Measurements from ENCODE around the gene ST6GALNAC1.
"Not testable (repeated sequence)": the region's sequence is repeated elsewhere in the genome, so short reads cannot be mapped to it uniquely, and the experiment has no call there.

The ST6GALNAC1 gene

GRCh38 chr17:76640550-76641380 is 2.8 kb downstream of the ST6GALNAC1 start:
- peak; percentile 14 for DNase-seq

- DNase-seq, result no peak
Observed at GRCh38 chr17:76638263-76638662, 5.3 kb downstream of the ST6GALNAC1 start.

- DNase-seq, result not testable (repeated sequence)
Observed at GRCh38 chr17:76636486-76637206, 6.9 kb downstream of the ST6GALNAC1 start.

GRCh38 chr17:76635659-76636360 is 7.7 kb downstream of the ST6GALNAC1 start:
- DNase-seq, result no peak

- no peak for DNase-seq
Observed at GRCh38 chr17:76635039-76635438, 8.5 kb downstream of the ST6GALNAC1 start.

GRCh38 chr17:76633628-76634328 is 9.8 kb downstream of the ST6GALNAC1 start:
- DNase-seq, result no peak

- peak; percentile 43 for DNase-seq
Observed at GRCh38 chr17:76631821-76632565, 11.6 kb downstream of the ST6GALNAC1 start.

GRCh38 chr17:76630151-76630550 is 13.4 kb downstream of the ST6GALNAC1 start:
- DNase-seq, result no peak

- DNase-seq, result no peak
Observed at GRCh38 chr17:76627510-76627909, 16.0 kb downstream of the ST6GALNAC1 start.

- no peak for DNase-seq
Observed at GRCh38 chr17:76626442-76626841, 17.1 kb downstream of the ST6GALNAC1 start.

- no peak for DNase-seq
Observed at GRCh38 chr17:76625496-76625895, 18.1 kb downstream of the ST6GALNAC1 start.

- peak; percentile 62 for DNase-seq
Observed at GRCh38 chr17:76623271-76624146, 20.0 kb downstream of the ST6GALNAC1 start.

- DNase-seq, result no peak
Observed at GRCh38 chr17:76617838-76618237, 25.7 kb downstream of the ST6GALNAC1 start.

GRCh38 chr17:76614912-76615617 is 28.5 kb downstream of the ST6GALNAC1 start:
- no peak for DNase-seq

- not testable (repeated sequence) for DNase-seq
Observed at GRCh38 chr17:76614064-76614759, 29.3 kb downstream of the ST6GALNAC1 start.

GRCh38 chr17:76612977-76613851 is 30.3 kb downstream of the ST6GALNAC1 start:
- peak; percentile 20 for DNase-seq

GRCh38 chr17:76612465-76612864 is 31.1 kb downstream of the ST6GALNAC1 start:
- DNase-seq, result no peak

- no peak for DNase-seq
Observed at GRCh38 chr17:76611758-76612157, 31.8 kb downstream of the ST6GALNAC1 start.

Data from NCI-H146 (cell line).